A549 (cell line): ENCODE data around the gene CSE1L. TPM values are rescaled to one million over a fixed set of nuclear protein-coding genes. Genes with fewer than 3 reads are reported as not detected.
A peak's percentile ranks its signal among the peaks of the same experiment; 100 is the strongest.

Experiments
- ATAC-seq, 2 experiments: fragments of 200-7000 bp in 1 of 2; fragments of >200 bp in 1 of 2; cut with Nextera tagmentation in 1 of 2; cut with Tn5 transposase in 1 of 2; 3 replicates each; pipeline versions ENCODE4 v1.8.0 to v1.9.1; 2018 to 2020; ENCODE audit warnings: mild to moderate bottlenecking in 1 of 2, moderate library complexity in 1 of 2
- CTCF ChIA-PET: fragments of 300-600 bp; sonication (Branson Sonifier 250); formaldehyde crosslinking; extraction: SDS; loops from one replicate; lab custom pipeline; 2021; ENCODE audit warnings: antibody characterized with exemption, inconsistent platforms; lab: Yijun Ruan, JAX
- POLR2A ChIA-PET: fragments of 350-600 bp; formaldehyde crosslinking; extraction: SDS; loops from one replicate; lab custom pipeline; 2021; ENCODE audit warnings: antibody characterized with exemption, inconsistent platforms; lab: Yijun Ruan, JAX
- DNase-seq, 2 experiments: peaks; one replicate each; pipeline versions ENCODE4 v3.0.0 to v3.0.0-alpha.2; 2011 to 2016; ENCODE audit warnings: low read depth in 1 of 2, low spot score in 1 of 2
- FAIRE-seq: peaks from 2 replicates; lab custom pipeline; 2011; peaks lifted over from hg19 to GRCh38; lab: Jason Lieb, UNC
- H3K27ac ChIP-seq, 2 experiments: fragments of >200 bp; sonication (Bioruptor Twin); formaldehyde crosslinking; 3 replicates each; pipeline ENCODE4 v1.5.1; 2016 to 2017
- H3K4me1 ChIP-seq: fragments of >200 bp; sonication (Bioruptor Twin); formaldehyde crosslinking; 3 replicates; pipeline ENCODE4 v1.6.1; 2016
- H3K4me2 ChIP-seq: fragments of >200 bp; sonication (Bioruptor Twin); formaldehyde crosslinking; 3 replicates; pipeline ENCODE4 v1.6.1; 2016
- H3K4me3 ChIP-seq: fragments of >200 bp; sonication (Bioruptor Twin); formaldehyde crosslinking; 3 replicates; pipeline ENCODE4 v1.5.1; 2016
- H3K9me3 ChIP-seq: fragments of >200 bp; sonication (Bioruptor Twin); formaldehyde crosslinking; 3 replicates; pipeline ENCODE4 v1.6.1; 2016
- CBX2 ChIP-seq: fragments of 200-600 bp; sonication (generic); IDR thresholded peaks from 2 replicates; pipeline ENCODE4 v1.6.1; 2016; ENCODE audit warnings: low read depth, mild to moderate bottlenecking, borderline replicate concordance
- CBX8 ChIP-seq: fragments of 200-600 bp; sonication (generic); IDR thresholded peaks from 2 replicates; pipeline ENCODE4 v1.6.1; 2016
- CEBPB ChIP-seq, 2 experiments: fragments of >200 bp in 1 of 2; sonication (Bioruptor Twin) in 1 of 2; formaldehyde crosslinking in 1 of 2; IDR thresholded peaks; 2 replicates each; pipeline ENCODE4 v1.6.1; 2012 to 2016
- EP300 ChIP-seq, 2 experiments: fragments of >200 bp; sonication (Bioruptor Twin); formaldehyde crosslinking; IDR thresholded peaks; 2 replicates in 1 of 2; 3 replicates in 1 of 2; pipeline ENCODE4 v1.6.1; 2016 to 2017
- ESRRA ChIP-seq: fragments of 150-350 bp; IDR thresholded peaks from 2 replicates; pipeline ENCODE4 v1.6.1; 2014; ENCODE audit warnings: mild to moderate bottlenecking, low read length, borderline replicate concordance
- FOSL2 ChIP-seq, 2 experiments: fragments of 450-650 bp in 1 of 2; fragments of >200 bp in 1 of 2; sonication (Bioruptor Twin) in 1 of 2; formaldehyde crosslinking; IDR thresholded peaks; 2 replicates each; pipeline versions ENCODE4 v1.5.0 to v1.6.1; 2016 to 2020; ENCODE audit warnings: mild to moderate bottlenecking in 1 of 2, moderate library complexity in 1 of 2
- FOXS1 ChIP-seq: fragments of 250-450 bp; sonication (Bioruptor Pico); IDR thresholded peaks from 2 replicates; pipeline ENCODE4 v1.5.0; 2020; ENCODE audit warnings: mild to moderate bottlenecking, moderate library complexity
- HDAC2 ChIP-seq: fragments of 200-600 bp; sonication (generic); IDR thresholded peaks from 2 replicates; pipeline ENCODE4 v1.6.1; 2016
- HEYL ChIP-seq: fragments of 250-450 bp; sonication (Bioruptor Pico); IDR thresholded peaks from 2 replicates; pipeline ENCODE4 v1.8.0; 2021; ENCODE audit warnings: mild to moderate bottlenecking, moderate library complexity
- HOXA7 ChIP-seq: fragments of 250-450 bp; sonication (Bioruptor Pico); IDR thresholded peaks from 2 replicates; pipeline ENCODE4 v1.5.0; 2020; ENCODE audit warnings: mild to moderate bottlenecking, moderate library complexity
- HOXB13 ChIP-seq: fragments of 250-450 bp; sonication (Bioruptor Pico); IDR thresholded peaks from 2 replicates; pipeline ENCODE4 v1.5.0; 2020; ENCODE audit warnings: low read depth, mild to moderate bottlenecking, moderate library complexity
- HOXB5 ChIP-seq: fragments of 250-450 bp; sonication (Bioruptor Pico); IDR thresholded peaks from 2 replicates; pipeline ENCODE4 v1.5.0; 2020; ENCODE audit warnings: mild to moderate bottlenecking, moderate library complexity
- KDM5A ChIP-seq: fragments of 200-600 bp; sonication (generic); IDR thresholded peaks from 2 replicates; pipeline ENCODE4 v1.6.1; 2016; ENCODE audit warnings: antibody characterized with exemption, mild to moderate bottlenecking
- MYC ChIP-seq: IDR thresholded peaks from 2 replicates; pipeline ENCODE4 v1.6.1; 2012; ENCODE audit warnings: mild to moderate bottlenecking, inconsistent platforms, low read length, improper control_type of control experiment, borderline replicate concordance
- NFE2L2 ChIP-seq: fragments of 150-350 bp; conservative IDR thresholded peaks from 2 replicates; pipeline ENCODE4 v1.6.1; 2014; ENCODE audit warnings: low read length
- POLR2A ChIP-seq: IDR thresholded peaks from 2 replicates; pipeline ENCODE4 v1.6.1; 2012; ENCODE audit warnings: mild to moderate bottlenecking, low read length
- RAD21 ChIP-seq, 2 experiments: fragments of >200 bp in 1 of 2; sonication (Bioruptor Twin) in 1 of 2; formaldehyde crosslinking in 1 of 2; IDR thresholded peaks in 1 of 2; conservative IDR thresholded peaks in 1 of 2; 2 replicates in 1 of 2; 3 replicates in 1 of 2; pipeline ENCODE4 v1.6.1; 2012 to 2018; ENCODE audit warnings: inconsistent platforms in 1 of 2
- RCOR1 ChIP-seq: fragments of 150-350 bp; IDR thresholded peaks from 2 replicates; pipeline ENCODE4 v1.6.1; 2014; ENCODE audit warnings: antibody characterized with exemption, low read length, low read depth
- RFX5 ChIP-seq: fragments of 450-650 bp; IDR thresholded peaks from 2 replicates; pipeline ENCODE4 v1.7.1; 2014; ENCODE audit warnings: antibody characterized with exemption, mild to moderate bottlenecking, moderate library complexity
- SREBF2 ChIP-seq: fragments of 450-650 bp; IDR thresholded peaks from 2 replicates; pipeline ENCODE4 v1.6.1; 2014; ENCODE audit warnings: mild to moderate bottlenecking, moderate library complexity
- ZC3H11A ChIP-seq: fragments of 450-650 bp; IDR thresholded peaks from 2 replicates; pipeline ENCODE4 v1.6.1; 2014; ENCODE audit warnings: antibody characterized with exemption, mild to moderate bottlenecking
- ZFP36 ChIP-seq: fragments of 450-650 bp; IDR thresholded peaks from 2 replicates; pipeline ENCODE4 v1.6.1; 2014; ENCODE audit warnings: borderline replicate concordance; ENCODE audit not compliant: partially characterized antibody
- WGBS: methylation state at CpG from one replicate; pipeline ENCODE4 v1.1.6; 2017; ENCODE audit errors: missing lambda C conversion rate; 5-methylcytosine and 5-hydroxymethylcytosine counted together
- polyA minus RNA-seq: library from RNA; depleted of rRNA, polyadenylated mRNA; stranded (reverse); fragments of >200 nt; gene quantifications from 2 replicates; pipeline ENCODE4 v1.2.3, GENCODE V29; 2011; rRNA and poly(A)+ RNA removed
- polyA plus RNA-seq, 4 experiments: library from polyadenylated mRNA; depleted of rRNA in 3 of 4; stranded (reverse); fragments of >200 nt; fragmentation: RNase III in 1 of 4; extraction: RNeasy Plus Mini Kit Qiagen cat#74134 plus additional on column Dnase treatment in 1 of 4; gene quantifications; 2 replicates in 3 of 4; 3 replicates in 1 of 4; pipeline ENCODE4 v1.2.3, GENCODE V29; 2011 to 2017
- TF ChIP-seq, protein P1 (sequence below): fragments of >200 bp; sonication (Bioruptor Twin); formaldehyde crosslinking; IDR thresholded peaks from 3 replicates; pipeline ENCODE4 v1.6.1; 2016
- TF ChIP-seq, protein P2 (sequence below): IDR thresholded peaks from 2 replicates; pipeline ENCODE4 v1.6.1; 2012
- TF ChIP-seq, protein P3 (sequence below): fragments of 150-350 bp; IDR thresholded peaks from 2 replicates; pipeline ENCODE4 v1.6.1; 2014; ENCODE audit warnings: low read depth, mild to moderate bottlenecking, low read length
- TF ChIP-seq, protein P4 (sequence below): IDR thresholded peaks from 2 replicates; pipeline ENCODE4 v1.6.1; 2012; ENCODE audit warnings: low read depth, borderline replicate concordance
- TF ChIP-seq, protein P5 (sequence below): IDR thresholded peaks from 2 replicates; pipeline ENCODE4 v1.6.1; 2012
- TF ChIP-seq, protein P6 (sequence below): fragments of 450-650 bp; IDR thresholded peaks from 2 replicates; pipeline ENCODE4 v1.6.1; 2014; ENCODE audit warnings: antibody characterized with exemption

CSE1L gene, protein sequence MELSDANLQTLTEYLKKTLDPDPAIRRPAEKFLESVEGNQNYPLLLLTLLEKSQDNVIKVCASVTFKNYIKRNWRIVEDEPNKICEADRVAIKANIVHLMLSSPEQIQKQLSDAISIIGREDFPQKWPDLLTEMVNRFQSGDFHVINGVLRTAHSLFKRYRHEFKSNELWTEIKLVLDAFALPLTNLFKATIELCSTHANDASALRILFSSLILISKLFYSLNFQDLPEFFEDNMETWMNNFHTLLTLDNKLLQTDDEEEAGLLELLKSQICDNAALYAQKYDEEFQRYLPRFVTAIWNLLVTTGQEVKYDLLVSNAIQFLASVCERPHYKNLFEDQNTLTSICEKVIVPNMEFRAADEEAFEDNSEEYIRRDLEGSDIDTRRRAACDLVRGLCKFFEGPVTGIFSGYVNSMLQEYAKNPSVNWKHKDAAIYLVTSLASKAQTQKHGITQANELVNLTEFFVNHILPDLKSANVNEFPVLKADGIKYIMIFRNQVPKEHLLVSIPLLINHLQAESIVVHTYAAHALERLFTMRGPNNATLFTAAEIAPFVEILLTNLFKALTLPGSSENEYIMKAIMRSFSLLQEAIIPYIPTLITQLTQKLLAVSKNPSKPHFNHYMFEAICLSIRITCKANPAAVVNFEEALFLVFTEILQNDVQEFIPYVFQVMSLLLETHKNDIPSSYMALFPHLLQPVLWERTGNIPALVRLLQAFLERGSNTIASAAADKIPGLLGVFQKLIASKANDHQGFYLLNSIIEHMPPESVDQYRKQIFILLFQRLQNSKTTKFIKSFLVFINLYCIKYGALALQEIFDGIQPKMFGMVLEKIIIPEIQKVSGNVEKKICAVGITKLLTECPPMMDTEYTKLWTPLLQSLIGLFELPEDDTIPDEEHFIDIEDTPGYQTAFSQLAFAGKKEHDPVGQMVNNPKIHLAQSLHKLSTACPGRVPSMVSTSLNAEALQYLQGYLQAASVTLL
- polyA plus RNA-seq (2011; rRNA removed), result 125 and 131 TPM in 2 replicates
- 37.3 and 40.2 TPM in 2 replicates for polyA plus RNA-seq (2012; cell fraction: cytosol; rRNA removed)
- 25.3 and 40.7 TPM in 2 replicates for polyA plus RNA-seq (2012; cell fraction: nucleus; rRNA removed)
- 113 to 132 TPM (median 116 TPM) in 3 replicates for polyA plus RNA-seq (2017; fragmentation: RNase III; extraction: RNeasy Plus Mini Kit Qiagen cat#74134 plus additional on column Dnase treatment)
- polyA minus RNA-seq, result 51.3 and 55.0 TPM in 2 replicates

DNA sequence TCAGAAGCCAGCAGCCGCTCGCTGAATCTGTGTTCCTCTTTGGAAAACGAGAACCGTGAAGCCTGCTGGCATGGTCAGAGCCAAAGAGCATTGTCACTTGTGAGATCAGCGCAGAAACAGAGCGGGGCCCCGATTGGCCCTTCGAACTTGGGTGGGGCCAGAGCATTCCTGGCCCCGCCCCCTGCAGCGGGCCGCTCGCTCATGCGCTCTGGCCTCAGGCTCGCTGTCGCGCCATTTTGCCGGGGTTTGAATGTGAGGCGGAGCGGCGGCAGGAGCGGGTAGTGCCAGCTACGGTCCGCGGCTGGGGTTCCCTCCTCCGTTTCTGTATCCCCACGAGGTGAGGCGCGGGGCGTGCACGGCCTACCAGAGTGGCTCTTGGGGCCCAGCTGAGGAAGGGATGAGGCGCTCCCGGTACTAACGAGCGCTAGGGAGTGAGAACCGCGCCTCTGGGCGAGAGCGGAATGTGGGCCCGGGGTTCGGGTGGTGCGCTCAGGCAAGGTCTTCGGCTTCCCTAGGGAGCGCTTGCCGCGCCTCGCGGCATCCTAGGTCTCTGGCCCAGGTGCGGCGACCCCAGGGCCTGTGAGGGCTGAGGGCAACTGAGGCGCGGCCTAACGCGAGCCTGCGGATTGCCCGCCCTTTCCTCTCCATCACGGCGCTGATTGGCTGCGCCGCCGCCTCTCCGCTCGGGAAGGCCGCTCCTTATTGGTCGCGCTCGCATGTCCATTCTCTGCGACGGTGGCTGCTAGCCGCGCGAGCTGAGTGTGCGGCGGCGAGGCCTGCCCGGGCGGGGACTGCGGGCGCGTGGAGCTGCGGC is at the start of gene CSE1L:
CSE1L (plus strand) TSS at position 226 of the 814 bp plus-strand sequence. CDS start 12,152 bp downstream, outside the sequence.
- peak within 1 kb of the TSS; percentile 86 to 98 for H3K27ac ChIP-seq
- peaks cover 17% of the 10 kb centered on the region for H3K4me1 ChIP-seq
- ChIA-PET POLR2A (interaction anchor here (0.5 to 1.8 kb wide), 11 partner anchors 9 to 355 kb away, joined by 3 to 8 read pairs (median 3); partner anchors contain the start of gene DDX27), CTCF (interaction anchor here (1.1 to 1.5 kb wide), 4 partner anchors 8 to 17 kb away, joined by 3 to 6 read pairs (median 4); no protein-coding TSS in a partner anchor)
- WGBS, result 1% methylated on average over 62 of the region's 80 CpGs
- peak within 1 kb of the TSS; percentile 87 for H3K4me2 ChIP-seq
- FAIRE-seq (no peak), ATAC-seq (peak; percentile 96 to 97), DNase-seq (peak; percentile 92 to 96)
- H3K9me3 ChIP-seq, result no peaks in the 10 kb centered on the region
- H3K4me3 ChIP-seq, result peak within 1 kb of the TSS; percentile 73
- TF ChIP-seq CEBPB (IDR thresholded peaks at IDR 0.05), result no peak
- TF ChIP-seq KDM5A, result peak; percentile 61
- no peak for TF ChIP-seq EP300 (IDR thresholded peaks at IDR 0.05)
- TF ChIP-seq FOXS1, result no peak
- TF ChIP-seq, protein P1, sequence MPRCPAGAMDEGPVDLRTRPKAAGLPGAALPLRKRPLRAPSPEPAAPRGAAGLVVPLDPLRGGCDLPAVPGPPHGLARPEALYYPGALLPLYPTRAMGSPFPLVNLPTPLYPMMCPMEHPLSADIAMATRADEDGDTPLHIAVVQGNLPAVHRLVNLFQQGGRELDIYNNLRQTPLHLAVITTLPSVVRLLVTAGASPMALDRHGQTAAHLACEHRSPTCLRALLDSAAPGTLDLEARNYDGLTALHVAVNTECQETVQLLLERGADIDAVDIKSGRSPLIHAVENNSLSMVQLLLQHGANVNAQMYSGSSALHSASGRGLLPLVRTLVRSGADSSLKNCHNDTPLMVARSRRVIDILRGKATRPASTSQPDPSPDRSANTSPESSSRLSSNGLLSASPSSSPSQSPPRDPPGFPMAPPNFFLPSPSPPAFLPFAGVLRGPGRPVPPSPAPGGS, result peak; percentile 55
- TF ChIP-seq SREBF2, result no peak
- TF ChIP-seq ESRRA, result no peak
- no peak for TF ChIP-seq CBX2
- no peak for TF ChIP-seq ZFP36
- no peak for TF ChIP-seq ZC3H11A
- TF ChIP-seq, protein P2, sequence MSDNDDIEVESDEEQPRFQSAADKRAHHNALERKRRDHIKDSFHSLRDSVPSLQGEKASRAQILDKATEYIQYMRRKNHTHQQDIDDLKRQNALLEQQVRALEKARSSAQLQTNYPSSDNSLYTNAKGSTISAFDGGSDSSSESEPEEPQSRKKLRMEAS, result peak; percentile 90; the same call in 1 of the 2 replicates
- TF ChIP-seq, protein P3, sequence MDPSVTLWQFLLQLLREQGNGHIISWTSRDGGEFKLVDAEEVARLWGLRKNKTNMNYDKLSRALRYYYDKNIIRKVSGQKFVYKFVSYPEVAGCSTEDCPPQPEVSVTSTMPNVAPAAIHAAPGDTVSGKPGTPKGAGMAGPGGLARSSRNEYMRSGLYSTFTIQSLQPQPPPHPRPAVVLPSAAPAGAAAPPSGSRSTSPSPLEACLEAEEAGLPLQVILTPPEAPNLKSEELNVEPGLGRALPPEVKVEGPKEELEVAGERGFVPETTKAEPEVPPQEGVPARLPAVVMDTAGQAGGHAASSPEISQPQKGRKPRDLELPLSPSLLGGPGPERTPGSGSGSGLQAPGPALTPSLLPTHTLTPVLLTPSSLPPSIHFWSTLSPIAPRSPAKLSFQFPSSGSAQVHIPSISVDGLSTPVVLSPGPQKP, result no peak
- peak; percentile 95 for TF ChIP-seq MYC
- TF ChIP-seq, protein P4, sequence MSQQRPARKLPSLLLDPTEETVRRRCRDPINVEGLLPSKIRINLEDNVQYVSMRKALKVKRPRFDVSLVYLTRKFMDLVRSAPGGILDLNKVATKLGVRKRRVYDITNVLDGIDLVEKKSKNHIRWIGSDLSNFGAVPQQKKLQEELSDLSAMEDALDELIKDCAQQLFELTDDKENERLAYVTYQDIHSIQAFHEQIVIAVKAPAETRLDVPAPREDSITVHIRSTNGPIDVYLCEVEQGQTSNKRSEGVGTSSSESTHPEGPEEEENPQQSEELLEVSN, result peak; percentile 87
- no peak for TF ChIP-seq RFX5
- TF ChIP-seq RAD21 (conservative IDR thresholded peaks at IDR 0.05 in 1 of 2, IDR thresholded peaks at IDR 0.05 in 1 of 2), result no peak
- TF ChIP-seq RCOR1, result no peak
- TF ChIP-seq HOXB5 (CRISPR knock-in tag), result no peak
- TF ChIP-seq HOXB13 (CRISPR knock-in tag), result 0 out of 2 replicates have a peak, but pooled peaks have one; percentile 24
- TF ChIP-seq, protein P5, sequence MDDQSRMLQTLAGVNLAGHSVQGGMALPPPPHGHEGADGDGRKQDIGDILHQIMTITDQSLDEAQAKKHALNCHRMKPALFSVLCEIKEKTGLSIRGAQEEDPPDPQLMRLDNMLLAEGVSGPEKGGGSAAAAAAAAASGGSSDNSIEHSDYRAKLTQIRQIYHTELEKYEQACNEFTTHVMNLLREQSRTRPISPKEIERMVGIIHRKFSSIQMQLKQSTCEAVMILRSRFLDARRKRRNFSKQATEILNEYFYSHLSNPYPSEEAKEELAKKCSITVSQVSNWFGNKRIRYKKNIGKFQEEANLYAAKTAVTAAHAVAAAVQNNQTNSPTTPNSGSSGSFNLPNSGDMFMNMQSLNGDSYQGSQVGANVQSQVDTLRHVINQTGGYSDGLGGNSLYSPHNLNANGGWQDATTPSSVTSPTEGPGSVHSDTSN, result peak; percentile 72; the same call in 1 of the 2 replicates
- no peak for TF ChIP-seq CBX8
- TF ChIP-seq POLR2A, result peak; percentile 92
- 0 out of 2 replicates have a peak, but pooled peaks have one; percentile 73 for TF ChIP-seq HOXA7 (CRISPR knock-in tag)
- TF ChIP-seq NFE2L2, result no peak
- TF ChIP-seq, protein P6, sequence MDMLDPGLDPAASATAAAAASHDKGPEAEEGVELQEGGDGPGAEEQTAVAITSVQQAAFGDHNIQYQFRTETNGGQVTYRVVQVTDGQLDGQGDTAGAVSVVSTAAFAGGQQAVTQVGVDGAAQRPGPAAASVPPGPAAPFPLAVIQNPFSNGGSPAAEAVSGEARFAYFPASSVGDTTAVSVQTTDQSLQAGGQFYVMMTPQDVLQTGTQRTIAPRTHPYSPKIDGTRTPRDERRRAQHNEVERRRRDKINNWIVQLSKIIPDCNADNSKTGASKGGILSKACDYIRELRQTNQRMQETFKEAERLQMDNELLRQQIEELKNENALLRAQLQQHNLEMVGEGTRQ, result no peak
- no peak for TF ChIP-seq FOSL2 (IDR thresholded peaks at IDR 0.05)
- no peak for TF ChIP-seq FOSL2 (CRISPR knock-in tag; IDR thresholded peaks at IDR 0.05)
- no peak for TF ChIP-seq HEYL
- no peak for TF ChIP-seq HDAC2
